PC-3 (cell line): ENCODE measurements around the gene BAIAP2L2.

ENCODE experiments used
- EZH2 ChIP-seq: fragments of 300-600 bp; sonication (generic); IDR thresholded peaks from one replicate; pipeline ENCODE4 v1.6.1; 2017; ENCODE audit warnings: antibody characterized with exemption, mild to moderate bottlenecking, low read length; ENCODE audit not compliant: unreplicated experiment
- EZH2phosphoT487 ChIP-seq: fragments of 300-600 bp; sonication (generic); IDR thresholded peaks from 2 replicates; pipeline ENCODE4 v1.6.1; 2018; ENCODE audit warnings: mild to moderate bottlenecking, antibody characterized with exemption, low read length, borderline replicate concordance
- TF ChIP-seq, protein P1 (sequence below): fragments of 300-600 bp; sonication (generic); conservative IDR thresholded peaks from 2 replicates; pipeline ENCODE4 v1.5.1; 2017; ENCODE audit warnings: antibody characterized with exemption, low read depth, mild to moderate bottlenecking, low read length

DNA sequence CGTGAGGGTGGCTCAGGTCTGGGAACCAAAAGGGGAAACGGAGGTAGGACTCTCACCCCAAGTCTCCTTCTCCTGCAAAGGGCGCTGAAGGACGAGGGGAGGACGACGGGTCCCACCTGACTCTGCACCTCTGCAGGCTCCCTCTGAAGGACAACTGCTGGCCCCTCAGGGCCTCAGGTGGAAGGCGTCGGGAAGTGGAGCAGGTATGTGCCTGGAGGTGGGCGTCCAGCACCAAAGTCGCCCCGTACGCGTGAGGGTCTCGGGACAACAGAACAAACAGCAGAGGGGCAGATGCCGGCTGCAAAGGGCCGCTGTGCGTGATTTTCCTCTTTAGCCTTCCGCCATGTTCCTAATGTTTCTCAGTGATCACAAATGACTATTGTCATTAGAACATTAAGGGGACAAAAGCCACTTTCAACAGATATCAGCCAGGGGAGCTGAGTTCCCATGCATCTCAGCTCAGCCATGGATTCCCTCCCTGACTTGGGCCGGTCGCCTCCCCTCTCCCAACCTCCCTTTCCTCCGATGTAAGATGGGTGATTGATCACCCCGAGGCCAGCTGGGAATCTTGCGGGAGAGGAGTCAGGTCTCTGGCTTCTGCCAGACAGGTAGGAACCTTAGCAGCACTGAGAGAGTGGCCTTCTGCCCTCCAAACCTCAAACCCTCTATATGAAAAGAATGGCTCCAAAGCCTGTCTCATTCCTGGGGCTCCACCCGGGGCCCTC, 27.3 kb downstream of the BAIAP2L2 start:
- TF ChIP-seq, protein P1, sequence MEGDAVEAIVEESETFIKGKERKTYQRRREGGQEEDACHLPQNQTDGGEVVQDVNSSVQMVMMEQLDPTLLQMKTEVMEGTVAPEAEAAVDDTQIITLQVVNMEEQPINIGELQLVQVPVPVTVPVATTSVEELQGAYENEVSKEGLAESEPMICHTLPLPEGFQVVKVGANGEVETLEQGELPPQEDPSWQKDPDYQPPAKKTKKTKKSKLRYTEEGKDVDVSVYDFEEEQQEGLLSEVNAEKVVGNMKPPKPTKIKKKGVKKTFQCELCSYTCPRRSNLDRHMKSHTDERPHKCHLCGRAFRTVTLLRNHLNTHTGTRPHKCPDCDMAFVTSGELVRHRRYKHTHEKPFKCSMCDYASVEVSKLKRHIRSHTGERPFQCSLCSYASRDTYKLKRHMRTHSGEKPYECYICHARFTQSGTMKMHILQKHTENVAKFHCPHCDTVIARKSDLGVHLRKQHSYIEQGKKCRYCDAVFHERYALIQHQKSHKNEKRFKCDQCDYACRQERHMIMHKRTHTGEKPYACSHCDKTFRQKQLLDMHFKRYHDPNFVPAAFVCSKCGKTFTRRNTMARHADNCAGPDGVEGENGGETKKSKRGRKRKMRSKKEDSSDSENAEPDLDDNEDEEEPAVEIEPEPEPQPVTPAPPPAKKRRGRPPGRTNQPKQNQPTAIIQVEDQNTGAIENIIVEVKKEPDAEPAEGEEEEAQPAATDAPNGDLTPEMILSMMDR: no peak
- TF ChIP-seq EZH2phosphoT487 (no peak), EZH2 (no peak)
